ENCODE measurements around the gene SEC23A.
"Not testable (repeated sequence)": the region's sequence is repeated elsewhere in the genome, so short reads cannot be mapped to it uniquely, and the experiment has no call there.

The SEC23A gene

DNA sequence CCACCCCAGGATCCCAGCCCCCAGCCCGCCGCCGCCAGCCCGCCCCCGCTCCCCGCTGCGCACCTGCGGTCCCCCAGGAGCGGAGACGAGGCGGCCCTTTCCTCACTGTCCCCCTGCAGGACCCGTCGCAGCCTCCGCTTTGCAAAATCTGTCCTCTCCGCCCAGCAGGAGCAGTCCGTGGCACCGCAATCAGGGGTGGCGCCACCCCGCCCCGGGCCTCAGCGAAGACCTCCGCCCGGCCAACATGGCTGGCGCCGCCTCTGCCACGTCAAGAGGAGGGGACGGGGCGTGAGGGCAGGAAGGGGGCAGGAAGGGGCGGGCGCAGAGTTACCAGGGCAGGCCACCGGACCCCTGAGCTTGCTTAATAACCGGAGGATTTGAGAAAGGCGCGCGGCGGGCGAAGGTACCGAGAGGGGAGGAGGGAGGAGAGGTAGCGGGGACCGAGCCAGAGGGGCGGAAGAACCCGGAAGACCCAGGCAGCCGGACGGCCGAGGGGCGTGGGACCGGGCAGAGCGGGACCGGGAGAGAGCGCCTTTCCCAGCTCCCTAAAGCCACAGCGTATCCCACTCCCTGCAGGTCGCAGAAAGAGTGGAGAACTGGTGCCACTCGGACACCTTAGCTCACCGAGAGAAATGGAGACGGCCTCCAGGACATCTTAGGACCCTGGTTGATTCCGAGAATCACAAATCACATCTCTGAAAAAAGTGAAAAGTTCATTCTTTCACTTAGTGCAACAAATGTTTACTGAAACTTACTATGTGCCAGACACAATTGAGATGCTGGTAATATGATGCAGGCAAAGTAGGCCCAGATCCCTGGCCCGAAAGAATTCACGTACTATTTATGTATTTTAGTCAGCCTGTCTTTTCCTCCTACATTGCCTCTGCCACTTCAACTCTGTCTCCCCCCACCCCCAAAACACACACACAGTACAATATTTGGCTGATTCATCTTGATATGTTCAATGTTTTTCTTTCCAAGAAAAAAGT, at the start of gene SEC23A:
Gene SEC23A, minus strand, starts transcription at position 267 of the 989 bp plus-strand sequence. CDS start 7,117 bp downstream, outside the sequence.
- DNase-seq: peak; percentile 72 to 74

DNA sequence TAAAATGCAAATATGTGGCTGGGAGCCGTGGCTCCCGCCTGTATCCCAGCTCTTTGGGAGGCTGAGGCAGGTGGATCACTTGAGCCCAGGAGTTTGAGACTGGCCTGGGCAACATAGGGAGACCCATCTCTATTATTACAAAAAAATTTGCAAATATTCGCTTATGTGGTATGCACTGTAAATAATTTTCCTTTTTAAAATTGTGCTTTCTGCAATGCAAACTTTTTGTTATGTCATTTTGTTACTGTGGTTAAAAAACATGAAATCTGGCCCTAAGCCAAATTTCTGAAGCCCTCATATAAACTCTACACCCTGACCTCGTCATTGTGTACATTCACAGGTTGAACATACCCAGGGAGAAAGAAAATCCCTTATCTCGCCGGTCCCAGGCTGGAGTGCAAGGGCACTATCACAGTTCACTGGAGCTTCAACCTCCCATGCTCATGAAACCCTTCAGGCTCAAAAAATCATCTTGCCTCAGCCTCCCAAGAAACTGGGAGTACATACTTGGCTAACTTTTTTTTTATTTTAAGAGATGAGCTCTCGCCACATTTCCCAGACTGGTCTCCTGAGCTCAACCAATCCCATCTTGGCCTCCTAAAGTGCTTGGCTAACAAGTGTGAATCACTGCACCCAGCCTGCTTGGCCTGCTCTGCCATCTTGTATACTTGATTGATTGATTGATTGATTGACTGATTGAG, 42.4 kb upstream of the SEC23A start:
- no peak for DNase-seq

DNA sequence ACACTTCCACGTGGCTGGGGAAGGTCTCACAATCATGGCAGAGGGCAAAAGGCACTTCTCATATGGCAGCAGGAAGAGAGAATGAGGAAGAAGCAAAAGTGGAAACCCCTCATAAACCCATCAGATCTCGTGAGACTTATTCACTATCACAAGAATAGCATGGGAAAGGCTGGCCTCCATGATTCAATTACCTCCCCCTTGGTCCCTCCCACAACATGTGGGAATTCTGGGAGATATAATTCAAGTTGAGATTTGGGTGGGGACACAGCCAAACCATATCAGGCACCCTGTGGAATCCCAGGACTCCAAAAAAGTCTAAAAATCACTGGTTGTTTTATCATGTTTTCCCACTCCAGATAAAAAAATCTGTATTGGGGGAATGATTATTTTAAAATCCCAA, 40.2 kb upstream of the SEC23A start:
- peak; percentile 7 to 11 for DNase-seq

DNA sequence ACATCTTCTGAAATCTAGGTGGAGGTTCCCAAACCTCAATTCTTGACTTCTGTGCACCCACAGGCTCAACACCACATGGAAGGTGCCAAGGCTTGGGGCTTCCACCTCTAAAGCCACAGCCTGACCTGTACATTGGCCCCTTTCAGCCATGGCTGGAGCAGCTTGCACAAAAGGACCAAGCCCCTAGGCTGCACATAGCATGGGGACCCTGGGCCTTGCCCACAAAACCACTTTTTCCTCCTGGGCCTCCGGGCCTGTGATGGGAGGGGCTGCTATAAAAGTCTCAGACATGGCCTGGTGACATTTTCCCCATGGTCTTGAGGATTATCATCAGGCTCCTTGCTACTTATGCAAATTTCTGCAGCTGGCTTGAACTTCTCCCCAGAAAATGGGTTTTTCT, 38.6 kb upstream of the SEC23A start:
- DNase-seq: not testable (repeated sequence)

DNA sequence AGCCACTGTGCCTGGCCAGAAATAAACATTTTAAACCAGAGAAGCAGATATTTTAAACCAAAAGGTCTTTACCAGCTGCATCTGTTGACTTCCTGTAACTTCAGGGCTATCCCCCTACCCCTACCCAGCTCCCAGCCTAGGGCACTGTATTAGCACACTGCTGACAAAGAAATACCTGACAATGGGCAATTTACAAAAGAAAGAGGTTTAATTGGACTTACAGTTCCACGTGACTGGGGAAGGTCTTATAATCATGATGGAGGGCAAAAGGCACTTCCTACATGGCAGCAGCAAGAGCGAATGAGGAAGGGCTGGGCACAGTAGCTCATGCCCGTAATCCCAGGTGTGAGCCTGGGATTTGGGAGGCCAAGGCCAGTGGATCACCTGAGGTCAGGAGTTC, 37.1 kb upstream of the SEC23A start:
- DNase-seq: no peak

DNA sequence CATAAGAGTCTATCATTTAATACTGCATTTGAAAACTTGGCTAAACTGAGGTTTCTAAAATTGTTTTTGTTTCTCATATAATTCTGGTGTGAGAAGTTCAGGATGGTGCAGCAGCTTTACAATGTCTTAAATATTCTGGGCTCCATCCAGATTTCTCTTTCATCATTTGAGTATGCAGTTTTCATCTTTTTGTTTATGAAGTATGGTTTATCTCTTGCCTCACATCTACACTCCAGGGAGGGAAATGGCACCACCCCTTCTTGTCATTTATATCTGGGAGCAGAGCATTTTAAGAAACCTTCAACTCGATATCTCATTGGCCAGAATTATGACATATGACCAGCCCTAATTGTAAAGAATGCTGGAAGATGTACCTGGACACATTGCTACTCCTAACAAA, 35.4 kb upstream of the SEC23A start:
- DNase-seq: no peak

DNA sequence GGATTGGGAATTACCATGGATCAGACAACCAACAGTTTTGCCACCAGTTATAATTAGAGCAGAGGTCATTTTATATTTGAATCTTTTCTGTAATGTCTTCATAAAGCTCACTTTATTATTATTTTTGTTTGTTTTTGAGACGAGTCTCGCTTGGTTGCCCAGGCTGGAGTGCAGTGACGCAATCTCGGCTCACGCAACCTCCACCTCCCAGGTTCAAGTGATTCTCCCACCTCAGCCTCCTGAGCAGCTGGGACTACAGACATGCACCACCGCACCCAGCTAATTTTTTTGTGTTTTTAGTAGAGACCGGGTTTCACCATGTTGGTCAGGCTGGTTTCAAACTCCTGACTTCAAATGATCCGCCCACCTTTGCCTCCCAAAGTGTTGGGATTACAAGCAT, 34.8 kb upstream of the SEC23A start:
- DNase-seq: not testable (repeated sequence)

DNA sequence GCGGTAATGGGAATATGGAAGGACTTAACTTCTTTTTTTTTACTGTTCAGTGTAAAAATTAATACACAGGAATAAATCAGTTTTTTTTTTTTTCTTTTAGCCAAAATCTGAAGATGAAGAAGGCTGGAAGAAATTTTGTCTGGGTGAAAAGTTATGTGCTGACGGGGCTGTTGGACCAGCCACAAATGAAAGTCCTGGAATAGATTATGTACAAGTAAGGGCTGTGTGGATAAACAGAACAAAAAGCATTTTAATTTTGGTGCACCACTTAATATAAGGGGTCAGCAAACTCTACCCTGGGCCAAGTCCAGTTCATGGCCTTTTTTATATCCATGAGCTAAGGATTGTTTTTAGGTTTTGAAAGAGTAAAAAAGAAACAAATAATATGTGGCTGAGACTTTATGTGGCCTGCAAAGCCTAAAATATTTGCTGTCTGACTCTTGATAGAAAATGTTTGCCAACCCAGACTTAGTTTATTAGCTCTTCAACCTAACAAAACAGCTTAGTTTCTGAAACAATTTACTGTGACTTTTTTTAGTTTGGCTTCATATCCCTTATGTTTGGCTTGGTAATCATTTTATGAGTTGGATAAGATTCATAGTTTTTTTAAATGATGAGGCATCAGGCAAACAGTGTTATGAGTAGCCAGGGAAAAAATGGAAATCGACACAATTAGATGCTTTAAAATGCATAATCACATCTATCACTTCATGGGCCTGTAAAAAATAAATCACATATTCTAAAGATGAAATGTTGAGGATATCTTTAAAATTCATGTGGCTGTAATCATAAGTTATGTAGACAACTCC, 19.5 kb upstream of the SEC23A start:
- DNase-seq: no peak

DNA sequence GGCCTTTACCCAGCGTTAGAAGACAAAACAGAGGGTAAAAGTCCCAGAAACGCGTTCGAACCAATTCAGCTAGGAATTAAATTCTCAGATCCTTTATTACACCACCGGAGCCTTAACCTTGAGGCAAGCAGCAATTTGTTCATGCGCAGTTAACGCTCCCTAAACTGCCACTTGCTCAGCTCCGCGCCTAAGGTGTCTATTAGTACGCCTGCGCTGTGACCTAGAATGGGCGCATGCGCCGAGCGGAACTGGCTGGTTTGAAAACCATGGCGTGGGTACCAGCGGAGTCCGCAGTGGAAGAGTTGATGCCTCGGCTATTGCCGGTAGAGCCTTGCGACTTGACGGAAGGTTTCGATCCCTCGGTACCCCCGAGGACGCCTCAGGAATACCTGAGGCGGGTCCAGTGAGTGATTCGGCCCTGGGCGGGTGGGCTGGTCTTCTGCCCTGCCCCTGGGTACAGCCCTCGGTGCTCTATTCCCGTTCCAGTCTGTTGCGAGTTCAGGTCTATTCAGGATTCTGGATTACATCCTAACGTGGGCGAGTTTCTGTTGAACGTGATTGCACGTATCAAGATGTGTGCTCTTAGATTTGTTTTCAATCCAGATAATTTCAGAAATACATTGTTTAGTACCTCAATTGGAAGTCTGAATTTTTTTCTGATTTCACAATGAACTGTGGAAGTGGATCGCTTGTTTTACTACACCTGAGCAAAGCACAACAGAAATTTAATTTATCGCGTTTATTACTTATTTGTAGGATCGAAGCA, 11.2 kb upstream of the SEC23A start, which contains the start of gene GEMIN2:
Gene GEMIN2, plus strand, starts transcription at position 251 of the 766 bp plus-strand sequence. Its CDS starts 16 bp downstream, at position 267.
- peak; percentile 94 to 99 for DNase-seq

DNA sequence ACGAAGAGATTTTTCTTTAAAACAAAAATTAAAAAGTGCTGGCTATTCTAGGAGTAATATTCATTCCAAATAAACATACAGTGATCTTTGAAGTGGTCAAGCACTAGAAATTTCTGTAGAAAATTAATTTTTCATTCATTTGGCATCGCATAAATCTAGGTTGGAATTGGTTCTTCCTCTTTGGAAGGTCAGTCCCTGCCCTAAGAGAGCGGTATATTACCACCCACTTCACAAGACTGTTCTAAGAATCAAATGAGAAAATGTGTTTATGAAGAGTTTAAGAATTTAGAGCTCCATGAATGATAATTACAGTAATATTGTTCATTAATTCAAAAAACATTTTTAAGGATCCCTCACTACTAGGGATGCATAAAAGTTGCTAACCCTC, 10.6 kb upstream of the SEC23A start:
- DNase-seq: no peak

DNA sequence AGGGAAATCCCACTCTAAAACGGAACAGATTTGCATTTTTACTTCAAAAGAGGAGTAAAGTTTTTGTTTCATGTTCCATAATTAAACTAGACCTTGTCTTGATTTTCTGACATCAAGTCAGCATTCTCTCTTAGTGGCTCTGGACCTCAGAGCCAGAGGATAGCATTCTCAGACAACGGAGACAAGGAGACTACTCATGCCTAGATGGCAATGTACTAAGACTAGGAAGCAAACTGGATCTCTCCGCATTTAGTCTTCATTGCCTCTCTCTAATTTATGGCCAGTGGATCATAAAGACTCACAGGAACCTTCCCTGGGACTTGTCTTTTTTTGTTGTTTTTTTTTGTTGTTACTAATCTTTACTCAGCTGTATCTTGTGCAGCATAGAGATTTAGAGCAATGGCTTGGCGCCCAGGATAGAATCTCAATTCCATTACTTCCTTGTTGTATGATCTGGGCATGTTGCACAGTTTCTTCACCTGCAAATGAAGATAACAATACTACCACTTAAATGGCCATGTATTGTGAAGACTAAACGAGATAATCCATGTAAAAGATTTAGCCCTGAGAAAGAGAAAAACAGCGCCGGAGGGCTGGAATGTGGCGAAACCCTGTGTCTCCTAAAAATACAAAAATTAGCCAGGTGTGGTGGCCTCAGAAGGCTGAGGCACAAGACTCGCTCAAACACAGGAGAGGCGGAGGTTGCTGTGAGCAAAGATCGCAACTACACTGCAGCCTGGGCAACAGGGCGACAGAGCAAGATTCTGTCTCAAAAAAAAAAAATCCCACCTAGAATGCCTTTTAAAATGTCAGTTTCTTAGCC, 7.1 kb upstream of the SEC23A start:
- DNase-seq: no peak

DNA sequence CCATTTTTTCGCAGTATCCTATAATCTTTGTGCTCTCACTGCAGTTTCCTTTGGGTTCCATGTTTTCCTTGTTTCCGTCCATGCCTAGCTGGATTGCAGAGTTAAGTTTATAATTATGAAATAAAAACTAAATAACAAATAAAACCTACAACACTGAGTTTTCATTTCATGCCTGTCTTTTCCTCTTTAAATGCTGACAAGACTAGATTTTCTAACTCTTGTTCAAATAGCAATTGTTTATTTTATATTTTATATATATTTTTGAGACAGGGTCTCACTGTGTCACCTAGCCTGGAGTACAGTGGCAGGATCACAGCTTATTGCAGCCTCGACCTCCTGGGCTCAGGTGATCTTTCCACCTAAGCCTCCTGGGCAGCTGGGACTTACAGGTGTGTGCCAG, 5.8 kb upstream of the SEC23A start:
- DNase-seq: no peak

DNA sequence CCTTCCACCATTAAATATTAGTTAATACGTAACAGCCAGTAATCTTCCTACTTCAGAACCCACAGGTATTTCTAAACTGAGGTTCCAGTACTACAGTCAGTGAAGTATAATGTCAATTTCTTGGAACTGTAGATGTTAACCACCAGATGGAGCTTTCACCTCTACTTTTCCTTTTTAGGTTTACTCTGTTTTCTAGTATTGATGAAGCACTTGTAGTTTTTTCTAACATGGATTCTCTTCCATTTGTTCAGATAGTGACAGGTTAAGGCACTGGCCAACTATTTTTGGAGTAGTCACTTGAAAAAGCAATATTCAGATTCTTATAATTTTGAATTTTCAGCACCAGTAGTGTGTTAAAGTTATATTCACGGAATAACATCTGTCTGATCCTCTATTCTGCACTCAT, 4.6 kb upstream of the SEC23A start:
- DNase-seq: peak in 1 of 2 donors; percentile 26

DNA sequence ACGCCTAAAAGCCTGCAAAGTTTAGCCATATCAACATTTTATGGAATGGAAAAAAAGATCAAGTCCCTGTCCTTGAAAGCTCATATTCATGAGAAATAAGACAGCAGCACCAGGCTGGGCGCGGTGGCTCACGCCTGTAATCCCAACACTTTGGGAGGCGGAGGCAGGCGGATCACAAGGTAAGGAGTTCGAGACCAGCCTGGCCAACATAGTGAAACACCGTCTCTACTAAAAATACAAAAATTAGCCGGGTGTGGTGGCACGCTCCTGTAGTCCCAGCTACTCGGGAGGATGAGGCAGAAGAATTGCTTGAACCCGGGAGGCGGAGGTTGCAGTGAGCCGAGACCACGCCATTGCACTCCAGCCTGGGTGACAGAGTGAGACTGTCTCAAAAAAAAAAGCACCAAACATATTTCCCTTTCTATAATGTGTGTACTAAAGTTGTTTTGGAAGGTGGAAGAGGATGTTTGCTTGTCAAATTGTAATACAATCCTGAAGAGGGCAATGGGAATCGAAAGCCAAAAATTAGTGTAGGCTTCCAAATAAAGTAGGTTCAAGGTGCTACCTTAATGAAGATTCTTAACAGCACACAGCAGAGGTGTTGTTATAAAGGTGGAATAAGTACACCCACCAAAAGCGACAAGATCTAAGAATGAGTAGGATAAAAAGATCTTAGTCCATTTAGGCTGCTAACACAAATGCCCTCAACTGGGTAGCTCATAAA, 1.2 kb upstream of the SEC23A start:
- not testable (repeated sequence) for DNase-seq

DNA sequence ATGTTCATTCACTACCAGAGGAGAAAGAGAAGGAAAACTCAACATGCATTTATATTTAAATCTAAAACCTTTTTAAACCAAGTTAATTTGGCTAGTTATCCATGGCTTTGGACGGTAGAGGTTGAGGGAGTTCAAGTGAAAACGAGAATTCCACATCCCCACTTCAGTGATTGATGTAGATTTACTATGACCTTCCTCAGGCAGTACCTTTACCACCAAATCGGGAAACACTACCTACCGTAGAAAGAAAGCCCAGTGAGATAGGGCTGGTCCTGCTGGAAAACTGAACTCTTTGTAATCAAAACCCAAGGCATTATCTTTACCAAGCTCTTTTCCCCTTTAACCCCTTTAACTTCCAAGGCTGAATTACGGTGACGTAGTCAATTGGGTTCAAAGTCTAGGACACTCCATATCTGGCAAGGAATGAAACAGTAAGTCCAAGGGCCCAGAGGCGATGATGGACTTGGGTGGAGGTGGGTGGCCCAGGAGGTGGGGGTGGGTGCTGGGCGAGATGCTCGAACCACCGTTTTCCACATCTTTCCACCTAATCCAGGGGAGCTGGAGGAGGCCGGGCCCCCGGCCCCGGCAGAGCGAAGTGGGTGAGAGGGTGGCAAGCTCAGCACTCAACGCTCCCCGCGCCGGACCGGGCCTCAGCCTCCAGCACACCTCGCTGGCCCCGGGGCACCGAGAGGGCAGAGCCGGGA, 618 bp downstream of the SEC23A start:
- peak; percentile 8 to 22 for DNase-seq

DNA sequence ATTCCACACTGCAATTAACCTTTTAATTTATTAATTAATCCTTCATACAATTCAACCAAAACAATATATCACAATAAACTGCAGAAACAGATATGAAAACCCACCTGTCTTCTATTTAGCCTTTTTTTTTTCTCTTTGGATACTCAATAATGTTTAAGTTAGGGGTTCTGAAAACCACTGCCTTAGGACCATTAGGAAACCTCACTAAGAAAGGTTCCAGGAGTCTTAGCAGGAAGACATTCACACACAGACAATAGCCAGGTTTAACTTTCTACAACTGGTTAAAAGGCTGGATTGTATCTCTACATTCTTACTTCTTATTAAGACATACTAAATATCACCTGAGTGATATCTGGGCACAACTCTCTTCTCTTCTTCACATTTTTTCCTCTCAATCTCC, 3.3 kb downstream of the SEC23A start:
- no peak for DNase-seq

DNA sequence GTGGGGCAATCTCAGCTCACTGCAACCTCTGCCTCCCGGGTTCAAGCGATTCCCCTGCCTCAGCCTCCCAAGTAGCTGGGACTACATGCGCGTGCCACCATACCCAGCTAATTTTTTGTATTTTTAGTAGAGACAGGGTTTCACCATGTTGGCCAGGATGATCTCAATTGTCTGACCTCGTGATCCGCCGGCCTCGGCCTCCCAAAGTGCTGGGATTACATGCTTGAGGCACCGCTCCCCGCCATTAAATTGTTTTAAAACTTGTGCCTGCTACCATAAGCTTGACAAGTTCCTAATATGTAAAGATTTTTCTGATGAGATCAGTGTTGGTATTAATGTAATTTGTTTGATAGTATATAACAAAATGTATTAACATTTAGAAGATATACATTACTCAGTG, 3.8 kb downstream of the SEC23A start:
- not testable (repeated sequence) for DNase-seq

DNA sequence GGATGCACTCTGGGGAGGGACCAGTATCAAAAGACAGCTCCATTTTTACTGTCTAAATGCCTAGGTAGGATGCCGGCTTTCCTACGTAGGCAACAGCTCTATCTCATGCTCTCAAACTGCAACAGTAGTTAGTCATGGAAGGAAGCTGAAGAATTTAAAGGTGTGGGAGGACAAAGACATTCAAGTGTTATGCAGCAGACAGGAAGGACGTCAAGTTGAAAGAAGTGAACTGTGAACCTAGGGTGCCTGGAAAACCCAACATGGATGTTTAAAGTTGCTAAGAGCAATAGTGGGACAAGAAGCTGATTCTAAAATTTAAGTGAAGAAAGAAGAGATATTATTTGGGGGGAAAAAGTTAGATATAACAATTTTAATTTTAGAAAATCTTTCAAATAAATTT, 5.9 kb downstream of the SEC23A start:
- DNase-seq: peak in 1 of 2 donors; percentile 8

DNA sequence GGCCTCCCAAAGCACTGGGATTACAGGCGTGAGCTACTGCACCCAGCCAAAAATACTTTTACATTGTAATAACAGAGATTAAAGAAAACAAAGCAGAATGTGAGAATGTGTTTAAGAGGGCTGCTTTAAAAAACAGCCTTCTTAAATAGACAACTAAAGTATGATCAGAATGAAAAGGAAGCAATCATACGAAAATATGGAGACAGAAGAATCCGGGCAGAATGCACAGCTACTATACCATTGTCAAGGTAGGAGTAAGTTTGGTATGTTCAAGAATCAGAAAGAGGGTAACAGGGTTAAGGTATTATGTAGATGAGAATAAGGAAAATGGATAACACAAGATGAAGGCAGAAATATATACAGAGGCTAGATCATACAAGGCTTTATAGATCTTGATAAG, 8.5 kb downstream of the SEC23A start:
- DNase-seq: no peak

DNA sequence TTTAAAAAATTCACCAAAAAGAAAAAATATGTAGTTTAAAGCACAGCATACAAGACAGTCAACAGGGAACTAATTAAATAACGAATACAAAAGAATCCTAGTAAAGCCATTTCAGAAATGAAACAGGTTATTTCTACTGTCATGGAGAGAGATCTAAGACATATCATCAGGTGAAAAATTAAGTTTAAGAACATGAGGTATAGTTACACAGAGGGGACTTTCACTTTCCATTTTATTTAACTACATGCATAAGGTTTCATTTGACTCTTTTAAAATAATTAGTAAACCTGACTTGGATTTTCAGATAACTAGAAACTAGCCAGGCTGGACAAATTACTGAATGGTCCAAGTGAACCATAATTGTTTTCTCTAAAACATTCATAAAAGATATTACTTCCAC, 11.3 kb downstream of the SEC23A start:
- no peak for DNase-seq

Data from inflammatory macrophage treated with lipopolysaccharide for 1 hour (primary cell).